ENCODE measurements around the gene PLB1. TPM values are rescaled to one million over a fixed set of nuclear protein-coding genes. Genes with fewer than 3 reads are reported as not detected.
A peak's percentile ranks its signal among the peaks of the same experiment; 100 is the strongest.

The PLB1 gene
- total and polyA plus RNA-seq, 9 of the 15 experiments (the other 6 are each of a cell fraction or from before 2014, with no cell fraction given) = 0.01 to 0.09 (median 0.07) TPM; not detected in 2

- peak; percentile 68 for TF ChIP-seq REST (IDR thresholded peaks at IDR 0.05; ENCODE audit: borderline replicate concordance)
- TF ChIP-seq REST (CRISPR knock-in tag; IDR thresholded peaks at IDR 0.05; ENCODE audit: low read depth) = no peak
- TF ChIP-seq CHCHD3 (CRISPR knock-in tag; IDR thresholded peaks at IDR 0.05) = no peak
- no peak for TF ChIP-seq HMG20A (CRISPR knock-in tag; conservative IDR thresholded peaks at IDR 0.05)
- no peak for TF ChIP-seq RBFOX2 (IDR thresholded peaks at IDR 0.05; ENCODE audit: low read depth, low read length)
- no peak for TF ChIP-seq HDGF (IDR thresholded peaks at IDR 0.05)
- peak in 1 of 2 experiments; percentile 55; a peak in 1 of 4 replicates for TF ChIP-seq RCOR1 (IDR thresholded peaks at IDR 0.05; ENCODE audit: borderline replicate concordance in 1 of 2, low read depth in 2 of 2, low read length in 2 of 2)
- no peak for TF ChIP-seq WHSC1 (IDR thresholded peaks at IDR 0.05; ENCODE audit: low read length)
- no peak for TF ChIP-seq PHB2 (IDR thresholded peaks at IDR 0.05; ENCODE audit: low read depth)
- TF ChIP-seq SNIP1 (IDR thresholded peaks at IDR 0.05; ENCODE audit: low read depth) = no peak
- no peak for TF ChIP-seq FOXJ2 (tag; IDR thresholded peaks at IDR 0.05)
- TF ChIP-seq HOMEZ (CRISPR knock-in tag; IDR thresholded peaks at IDR 0.05) = no peak
- no peak for TF ChIP-seq LCOR (CRISPR knock-in tag; IDR thresholded peaks at IDR 0.05)
- peak; percentile 62 for TF ChIP-seq RB1 (IDR thresholded peaks at IDR 0.05; ENCODE audit: low read depth)
- no peak for TF ChIP-seq NCOA6 (IDR thresholded peaks at IDR 0.05)
- TF ChIP-seq ZKSCAN1 (IDR thresholded peaks at IDR 0.05; ENCODE audit: low read depth, low read length) = peak; percentile 30; the same call in 1 of the 2 replicates
- TF ChIP-seq DEAF1 (CRISPR knock-in tag; IDR thresholded peaks at IDR 0.05) = peak; percentile 81
- TF ChIP-seq MAZ (CRISPR knock-in tag; conservative IDR thresholded peaks at IDR 0.05 in 1 of 2, IDR thresholded peaks at IDR 0.05 in 1 of 2) = peak in 1 of 2 experiments; percentile 52; a peak in 1 of 4 replicates
- TF ChIP-seq MYBL2 (IDR thresholded peaks at IDR 0.05; ENCODE audit: low read depth) = no peak
- no peak for TF ChIP-seq MYBL2 (CRISPR knock-in tag; IDR thresholded peaks at IDR 0.05; ENCODE audit: borderline replicate concordance)
Measured at GRCh38 chr2:28452534-28453081, 43.3 kb upstream of the PLB1 start (continued).

Data from K562 (cell line).